B cell (primary cell): ENCODE data around the gene TBCD. TPM values are rescaled to one million over a fixed set of nuclear protein-coding genes. Genes with fewer than 3 reads are reported as not detected.

Experiments used
- ATAC-seq: fragments of 200-7000 bp; cut with Tn5 transposase; one replicate; pipeline ENCODE4 v1.10.0; 2021; ENCODE audit warnings: low read depth, mild to moderate bottlenecking, moderate number of reproducible peaks, moderate library complexity
- CTCF ChIA-PET: fragments of 350-600 bp; sonication (Branson Sonifier 250); formaldehyde crosslinking; loops from one replicate; lab custom pipeline; 2021; ENCODE audit warnings: antibody characterized with exemption, inconsistent platforms; lab: Charles Lee
- POLR2A ChIA-PET: fragments of 350-600 bp; sonication (Branson Sonifier 250); formaldehyde crosslinking; loops from one replicate; lab custom pipeline; 2021; ENCODE audit warnings: antibody characterized with exemption; lab: Charles Lee
- DNase-seq: peaks from one replicate; pipeline ENCODE4 v3.0.0; 2013
- H2AFZ ChIP-seq: 2 replicates; pipeline ENCODE4 v1.6.1; 2012; ENCODE audit warnings: mild to moderate bottlenecking, low read depth, low read length; ENCODE audit not compliant: insufficient read depth, poor library complexity, severe bottlenecking
- H3K27ac ChIP-seq, 2 donors: 1 replicate in 1 of 2; 2 replicates in 1 of 2; pipeline ENCODE4 v1.5.1; 2012 to 2013; ENCODE audit warnings: low read length in 2 of 2, mild to moderate bottlenecking in 2 of 2, moderate library complexity in 1 of 2
- H3K27me3 ChIP-seq, 4 experiments: fragments of 200-600 bp in 1 of 4; sonication (generic) in 1 of 4; replicated peaks in 1 of 4; 1 replicate in 2 of 4; 2 replicates in 2 of 4; pipeline versions ENCODE4 v1.6.1 to v1.7.0; 2013 to 2016; ENCODE audit warnings: low read length in 3 of 4, mild to moderate bottlenecking in 2 of 4, mixed read lengths in 1 of 4, moderate library complexity in 1 of 4; ENCODE audit not compliant: insufficient read depth in 4 of 4, control insufficient read depth in 3 of 4; ENCODE audit errors: control extremely low read depth in 1 of 4
- H3K36me3 ChIP-seq, 2 experiments: replicated peaks in 1 of 2; 1 replicate in 1 of 2; 2 replicates in 1 of 2; pipeline versions ENCODE4 v1.6.1 to v1.7.1; 2013; ENCODE audit warnings: low read length in 1 of 2; ENCODE audit not compliant: insufficient read depth in 2 of 2, control insufficient read depth in 1 of 2; ENCODE audit errors: control extremely low read depth in 1 of 2, extremely low read depth in 1 of 2
- H3K4me1 ChIP-seq, 2 donors: fragments of 200-600 bp in 1 of 2; sonication (generic) in 1 of 2; 1 replicate in 1 of 2; 2 replicates in 1 of 2; pipeline versions ENCODE4 v1.5.1 to v1.6.1; 2013 to 2017; ENCODE audit warnings: low read length in 2 of 2; ENCODE audit not compliant: control insufficient read depth in 2 of 2, insufficient read depth in 2 of 2
- H3K4me2 ChIP-seq: replicated peaks from 2 replicates; pipeline ENCODE3; 2012; ENCODE audit warnings: mild to moderate bottlenecking, low read depth, low read length; ENCODE audit not compliant: poor library complexity, severe bottlenecking
- H3K4me3 ChIP-seq, 5 experiments: fragments of 200-600 bp in 1 of 5; sonication (generic) in 1 of 5; 1 replicate in 3 of 5; 2 replicates in 2 of 5; pipeline versions ENCODE4 v1.5.1 to v1.7.0; 2011 to 2016; ENCODE audit warnings: low read length in 4 of 5, mild to moderate bottlenecking in 4 of 5, low read depth in 2 of 5, control low read depth in 1 of 5, moderate library complexity in 1 of 5; ENCODE audit not compliant: insufficient read depth in 1 of 5; ENCODE audit errors: control extremely low read depth in 1 of 5, extremely low read depth in 1 of 5
- H3K79me2 ChIP-seq: fragments of 200-600 bp; sonication (generic); one replicate; pipeline ENCODE4 v1.6.0; 2016; ENCODE audit warnings: low read length; ENCODE audit not compliant: control insufficient read depth, insufficient read depth
- H3K9ac ChIP-seq: fragments of 200-600 bp; sonication (generic); 2 replicates; pipeline ENCODE4 v1.6.1; 2017; ENCODE audit warnings: mild to moderate bottlenecking, low read length, moderate library complexity
- H3K9me3 ChIP-seq, 3 donors: one replicate each; pipeline versions ENCODE4 v1.6.1 to v1.7.1; 2013; ENCODE audit warnings: low read length in 2 of 3; ENCODE audit not compliant: control insufficient read depth in 2 of 3, insufficient read depth in 1 of 3; ENCODE audit errors: control extremely low read depth in 1 of 3
- H4K20me1 ChIP-seq: 2 replicates; pipeline ENCODE4 v1.6.0; 2012; ENCODE audit warnings: mild to moderate bottlenecking, low read length; ENCODE audit not compliant: insufficient read depth, control insufficient read depth, poor library complexity, severe bottlenecking
- H3K27ac Mint-ChIP-seq: one replicate; pipeline ENCODE4 v1.8.0; 2021; ENCODE audit warnings: mixed read lengths
- H3K27me3 Mint-ChIP-seq: one replicate; pipeline ENCODE4 v1.8.0; 2021; ENCODE audit warnings: mixed read lengths
- H3K4me1 Mint-ChIP-seq: one replicate; pipeline ENCODE4 v1.8.0; 2021; ENCODE audit warnings: mixed read lengths
- H3K4me3 Mint-ChIP-seq: one replicate; pipeline ENCODE4 v1.8.0; 2021; ENCODE audit warnings: mixed read lengths
- H3K9me3 Mint-ChIP-seq: one replicate; pipeline ENCODE4 v1.8.0; 2022; ENCODE audit warnings: mixed read lengths; ENCODE audit not compliant: insufficient read depth
- EZH2 ChIP-seq: IDR thresholded peaks from 2 replicates; pipeline ENCODE4 v1.6.1; 2012; ENCODE audit warnings: borderline replicate concordance, low read depth, mild to moderate bottlenecking, moderate library complexity, low read length; ENCODE audit not compliant: insufficient read depth, poor library complexity, severe bottlenecking
- WGBS: methylation state at CpG from one replicate; pipeline ENCODE4 v1.1.5; 2013; ENCODE audit warnings: missing lambda C conversion rate; ENCODE audit not compliant: insufficient coverage; 5-methylcytosine and 5-hydroxymethylcytosine counted together
- intact Hi-C: fragments of 100-400 bp; cut with micrococcal nuclease; formaldehyde crosslinking; loops from one replicate; pipeline ENCODE4 v1.10.0; 2022
- polyA plus RNA-seq: library from polyadenylated mRNA; depleted of rRNA; stranded (reverse); fragments of >200 nt; gene quantifications from 2 replicates; pipeline ENCODE4 v1.2.3, GENCODE V29; 2012
- total RNA-seq, 2 donors: library from RNA; stranded (reverse); fragments of 120-200 nt in 1 of 2; gene quantifications; 1 replicate in 1 of 2; 2 replicates in 1 of 2; pipeline versions ENCODE4 v1.2.3 to v1.2.4, GENCODE V29; 2013 to 2022
- TF ChIP-seq, protein P1 (sequence below): fragments of 200-600 bp; IDR thresholded peaks from one replicate; pipeline ENCODE4 v1.8.0; 2022; ENCODE audit warnings: antibody characterized with exemption, mild to moderate bottlenecking

The TBCD gene
- total and polyA plus RNA-seq, 2 donors (not counting 1 experiment from before 2014, with no cell fraction given) = 60.8 to 101 TPM

- intact Hi-C loops = loop anchor here (2.0 kb wide), 1 partner anchor 50 kb away; no protein-coding TSS in a partner anchor
- no peak for DNase-seq
- WGBS = 4% methylated on average over 9 of the region's 16 CpGs
- POLR2A ChIA-PET = interaction anchor here (1.5 to 2.0 kb wide), 4 partner anchors 8 to 83 kb away, joined by 5 to 12 read pairs (median 10); no protein-coding TSS in a partner anchor
- ATAC-seq = no peak
- H3K4me1 Mint-ChIP-seq = peaks cover 76% of the 10 kb centered on the region
- H3K27ac ChIP-seq = no peak overlapping the region
- peak overlapping the region; percentile 85 for H3K4me3 Mint-ChIP-seq
- peaks cover 8% of the 10 kb centered on the region for H3K27me3 Mint-ChIP-seq
- TF ChIP-seq EZH2 = no peak
- TF ChIP-seq, protein P1, sequence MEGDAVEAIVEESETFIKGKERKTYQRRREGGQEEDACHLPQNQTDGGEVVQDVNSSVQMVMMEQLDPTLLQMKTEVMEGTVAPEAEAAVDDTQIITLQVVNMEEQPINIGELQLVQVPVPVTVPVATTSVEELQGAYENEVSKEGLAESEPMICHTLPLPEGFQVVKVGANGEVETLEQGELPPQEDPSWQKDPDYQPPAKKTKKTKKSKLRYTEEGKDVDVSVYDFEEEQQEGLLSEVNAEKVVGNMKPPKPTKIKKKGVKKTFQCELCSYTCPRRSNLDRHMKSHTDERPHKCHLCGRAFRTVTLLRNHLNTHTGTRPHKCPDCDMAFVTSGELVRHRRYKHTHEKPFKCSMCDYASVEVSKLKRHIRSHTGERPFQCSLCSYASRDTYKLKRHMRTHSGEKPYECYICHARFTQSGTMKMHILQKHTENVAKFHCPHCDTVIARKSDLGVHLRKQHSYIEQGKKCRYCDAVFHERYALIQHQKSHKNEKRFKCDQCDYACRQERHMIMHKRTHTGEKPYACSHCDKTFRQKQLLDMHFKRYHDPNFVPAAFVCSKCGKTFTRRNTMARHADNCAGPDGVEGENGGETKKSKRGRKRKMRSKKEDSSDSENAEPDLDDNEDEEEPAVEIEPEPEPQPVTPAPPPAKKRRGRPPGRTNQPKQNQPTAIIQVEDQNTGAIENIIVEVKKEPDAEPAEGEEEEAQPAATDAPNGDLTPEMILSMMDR = no peak
- peaks cover 0 to 3% (median 0%) of the 10 kb centered on the region in 3 donors for H3K9me3 ChIP-seq
- H3K9ac ChIP-seq = peak overlapping the region; percentile 3
- peaks cover 64 to 71% of the 10 kb centered on the region in 2 donors for H3K4me1 ChIP-seq
- H4K20me1 ChIP-seq = peaks cover 88% of the 10 kb centered on the region
- no peak overlapping the region for H3K4me3 ChIP-seq
- H3K9me3 Mint-ChIP-seq = no peaks in the 10 kb centered on the region
- peak overlapping the region; percentile 93 for H3K27ac Mint-ChIP-seq
- H3K27me3 ChIP-seq = peaks cover 0 to 18% (median 0%) of the 10 kb centered on the region in 4 experiments
- peaks cover 21% of the 10 kb centered on the region for H3K79me2 ChIP-seq
- H3K4me2 ChIP-seq = peak overlapping the region; percentile 60
- H2AFZ ChIP-seq = no peak overlapping the region
- CTCF ChIA-PET = interaction anchor here (0.9 to 2.8 kb wide), 8 partner anchors 10 to 335 kb away, joined by 4 to 35 read pairs (median 9); no protein-coding TSS in a partner anchor
- no peaks in the 10 kb centered on the region for H3K36me3 ChIP-seq
Observed at GRCh38 chr17:82864713-82865248, 112.9 kb downstream of the TBCD start.

DNA sequence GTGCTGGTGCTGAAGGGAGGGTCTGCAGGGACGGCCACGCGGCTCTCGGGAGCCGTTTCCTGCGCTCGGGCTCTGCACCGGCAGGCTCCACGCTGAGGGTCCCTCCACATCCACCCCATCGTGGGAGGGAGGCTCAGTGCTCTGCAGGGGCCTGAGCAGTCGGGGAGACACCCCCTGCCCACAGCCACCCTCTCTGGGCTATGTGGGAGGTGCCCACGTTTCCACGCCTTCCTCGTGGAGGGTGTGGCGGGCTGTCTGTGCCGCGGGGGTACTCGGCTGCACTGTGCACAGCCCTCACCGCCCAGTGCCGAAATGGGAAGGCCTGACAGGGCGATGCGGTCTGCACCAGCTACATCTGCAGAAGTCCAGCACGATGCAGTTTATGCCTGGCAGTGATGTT is 113.4 kb downstream of the TBCD start:
- Mint-ChIP-seq H3K27ac (no peak overlapping the region), H3K4me1 (peaks cover 76% of the 10 kb centered on the region), H3K9me3 (no peaks in the 10 kb centered on the region), H3K27me3 (peaks cover 8% of the 10 kb centered on the region), H3K4me3 (peak overlapping the region; percentile 57)
- no peak overlapping the region for H3K27ac ChIP-seq
- peaks cover 0 to 8% (median 0%) of the 10 kb centered on the region in 3 donors for H3K9me3 ChIP-seq
- ChIA-PET CTCF (interaction anchor here (1.0 to 2.7 kb wide), 4 partner anchors 27 to 83 kb away, joined by 5 to 22 read pairs (median 10); no protein-coding TSS in a partner anchor), POLR2A (no interaction called here)
- H3K36me3 ChIP-seq = no peaks in the 10 kb centered on the region
- no peak for TF ChIP-seq EZH2
- TF ChIP-seq, protein P1 = no peak
- H3K4me1 ChIP-seq = peaks cover 64 to 71% of the 10 kb centered on the region in 2 donors
- peaks cover 22% of the 10 kb centered on the region for H3K79me2 ChIP-seq
- DNase-seq (no peak), ATAC-seq (no peak)
- H3K9ac ChIP-seq = no peak overlapping the region
- peak overlapping the region; percentile 60 for H3K4me2 ChIP-seq
- 92% methylated on average over 13 of the region's 23 CpGs for WGBS
- H4K20me1 ChIP-seq = peaks cover 89% of the 10 kb centered on the region
- no peak overlapping the region for H2AFZ ChIP-seq
- no peak overlapping the region for H3K4me3 ChIP-seq
- H3K27me3 ChIP-seq = peaks cover 0 to 22% (median 0%) of the 10 kb centered on the region in 4 experiments
- intact Hi-C loops = loop anchor here (2.0 kb wide), 1 partner anchor 50 kb away; no protein-coding TSS in a partner anchor
